SK-N-SH (cell line): ENCODE results near the gene TBC1D10B. TPM values are rescaled to one million over a fixed set of nuclear protein-coding genes. Genes with fewer than 3 reads are reported as not detected.

Experiments
- CTCF ChIA-PET: fragments of 300-600, 350-600 bp; formaldehyde crosslinking; extraction: SDS; loops from one replicate; lab custom pipeline; 2021; lab: Yijun Ruan, JAX
- POLR2A ChIA-PET: fragments of 350-600 bp; sonication (Branson Sonifier 250); formaldehyde crosslinking; extraction: SDS; loops from one replicate; lab custom pipeline; 2020; ENCODE audit warnings: antibody characterized with exemption, inconsistent platforms; lab: Yijun Ruan, JAX
- DNase-seq: peaks from one replicate; pipeline ENCODE4 v3.0.0; 2012
- H2AFZ ChIP-seq: fragments of 200-600 bp; sonication (generic); 2 replicates; pipeline ENCODE4 v1.8.1; 2016; ENCODE audit warnings: antibody characterized with exemption, mild to moderate bottlenecking, low read depth
- H3F3A ChIP-seq: fragments of 200-600 bp; sonication (generic); replicated peaks from 2 replicates; pipeline ENCODE3; 2016; ENCODE audit warnings: antibody characterized with exemption, mild to moderate bottlenecking; ENCODE audit not compliant: insufficient read depth
- H3K27ac ChIP-seq, 2 experiments: fragments of 200-500 bp in 1 of 2; fragments of 200-600 bp in 1 of 2; sonication (Bioruptor generic) in 1 of 2; sonication (generic), shearing (Covaris generic) in 1 of 2; 2 replicates each; pipeline versions ENCODE4 v1.5.1 to v1.6.1; 2014 to 2016; ENCODE audit warnings: low read depth in 2 of 2, inconsistent platforms in 1 of 2, low read length in 1 of 2, mild to moderate bottlenecking in 1 of 2, mixed read lengths in 1 of 2
- H3K27me3 ChIP-seq: fragments of 200-600 bp; sonication (generic), shearing (Covaris generic); 2 replicates; pipeline ENCODE4 v1.6.1; 2016; ENCODE audit warnings: mixed run types; ENCODE audit not compliant: insufficient read depth
- H3K36me3 ChIP-seq, 2 experiments: fragments of 200-500 bp in 1 of 2; fragments of 200-600 bp in 1 of 2; sonication (Bioruptor generic) in 1 of 2; sonication (generic) in 1 of 2; replicated peaks in 1 of 2; 2 replicates each; pipeline versions ENCODE3 to v1.5.1; 2014 to 2016; ENCODE audit warnings: low read length in 1 of 2, mild to moderate bottlenecking in 1 of 2; ENCODE audit not compliant: insufficient read depth in 2 of 2, control insufficient read depth in 1 of 2
- H3K4me1 ChIP-seq, 2 experiments: fragments of 200-500 bp in 1 of 2; fragments of 200-600 bp in 1 of 2; sonication (Bioruptor generic) in 1 of 2; sonication (generic), shearing (Covaris generic) in 1 of 2; 2 replicates each; pipeline versions ENCODE4 v1.5.1 to v1.6.1; 2014 to 2016; ENCODE audit warnings: low read depth in 1 of 2, low read length in 1 of 2, mixed run types in 1 of 2; ENCODE audit not compliant: insufficient read depth in 2 of 2, control insufficient read depth in 1 of 2
- H3K4me2 ChIP-seq: fragments of 200-600 bp; sonication (generic), shearing (Covaris generic); 2 replicates; pipeline ENCODE4 v1.6.1; 2017; ENCODE audit warnings: mixed run types
- H3K4me3 ChIP-seq, 2 experiments: fragments of 200-500 bp in 1 of 2; fragments of 200-600 bp in 1 of 2; sonication (Bioruptor generic) in 1 of 2; sonication (generic), shearing (Covaris generic) in 1 of 2; 2 replicates each; pipeline versions ENCODE4 v1.5.1 to v1.8.1; 2014 to 2016; ENCODE audit warnings: low read depth in 2 of 2, inconsistent platforms in 1 of 2, low read length in 1 of 2, mild to moderate bottlenecking in 1 of 2, mixed read lengths in 1 of 2, moderate library complexity in 1 of 2
- H3K79me2 ChIP-seq: fragments of 200-600 bp; sonication (generic); 2 replicates; pipeline ENCODE4 v1.8.1; 2017; ENCODE audit warnings: mild to moderate bottlenecking; ENCODE audit not compliant: insufficient read depth
- H3K9ac ChIP-seq: fragments of 200-600 bp; sonication (generic); 2 replicates; pipeline ENCODE4 v1.6.1; 2017; ENCODE audit warnings: mixed run types
- H3K9me2 ChIP-seq: fragments of 200-600 bp; sonication (generic); 2 replicates; pipeline ENCODE4 v1.6.1; 2017; ENCODE audit warnings: mixed run types
- H3K9me3 ChIP-seq: fragments of 200-600 bp; sonication (generic); 2 replicates; pipeline ENCODE4 v1.6.1; 2017; ENCODE audit warnings: mixed run types, mild to moderate bottlenecking, moderate library complexity
- H4K20me1 ChIP-seq: fragments of 200-600 bp; sonication (generic); 2 replicates; pipeline ENCODE4 v1.6.1; 2017; ENCODE audit warnings: mild to moderate bottlenecking, mixed run types; ENCODE audit not compliant: insufficient read depth
- ELF1 ChIP-seq: IDR thresholded peaks from 2 replicates; pipeline ENCODE4 v1.4.0; 2012
- EP300 ChIP-seq, 2 experiments: IDR thresholded peaks; 2 replicates each; pipeline versions ENCODE4 v1.4.0 to v1.6.1; 2012; ENCODE audit warnings: borderline replicate concordance in 1 of 2, low read depth in 1 of 2, low read length in 1 of 2
- FOXM1 ChIP-seq: IDR thresholded peaks from 2 replicates; pipeline ENCODE4 v1.4.0; 2012; ENCODE audit warnings: low read depth, mild to moderate bottlenecking
- POLR2AphosphoS5 ChIP-seq: IDR thresholded peaks from 2 replicates; pipeline ENCODE4 v1.6.1; 2012; ENCODE audit warnings: low read depth, low read length
- SMC3 ChIP-seq: IDR thresholded peaks from 2 replicates; pipeline ENCODE4 v1.6.1; 2012; ENCODE audit warnings: low read depth, low read length, improper control_type of control experiment
- TAF1 ChIP-seq: IDR thresholded peaks from 2 replicates; pipeline ENCODE4 v1.6.1; 2012; ENCODE audit warnings: low read depth, mild to moderate bottlenecking, low read length, moderate library complexity, borderline replicate concordance
- TCF12 ChIP-seq: IDR thresholded peaks from 2 replicates; pipeline ENCODE4 v1.4.0; 2012
- TEAD4 ChIP-seq: IDR thresholded peaks from 2 replicates; pipeline ENCODE4 v1.4.0; 2012; ENCODE audit warnings: mild to moderate bottlenecking, borderline replicate concordance; ENCODE audit not compliant: insufficient read depth
- WGBS: methylation state at CpG from one replicate; pipeline ENCODE4 v1.1.6; 2017; ENCODE audit warnings: low lambda C conversion rate; 5-methylcytosine and 5-hydroxymethylcytosine counted together
- polyA plus RNA-seq, 3 experiments: library from polyadenylated mRNA; depleted of rRNA; stranded (reverse); fragments of >200 nt; gene quantifications; 2 replicates each; pipeline ENCODE4 v1.2.3, GENCODE V29; 2012

TBC1D10B gene
- polyA plus RNA-seq, 1 of the 3 experiments (the other 2 are of a cell fraction): 20.5 TPM

DNA sequence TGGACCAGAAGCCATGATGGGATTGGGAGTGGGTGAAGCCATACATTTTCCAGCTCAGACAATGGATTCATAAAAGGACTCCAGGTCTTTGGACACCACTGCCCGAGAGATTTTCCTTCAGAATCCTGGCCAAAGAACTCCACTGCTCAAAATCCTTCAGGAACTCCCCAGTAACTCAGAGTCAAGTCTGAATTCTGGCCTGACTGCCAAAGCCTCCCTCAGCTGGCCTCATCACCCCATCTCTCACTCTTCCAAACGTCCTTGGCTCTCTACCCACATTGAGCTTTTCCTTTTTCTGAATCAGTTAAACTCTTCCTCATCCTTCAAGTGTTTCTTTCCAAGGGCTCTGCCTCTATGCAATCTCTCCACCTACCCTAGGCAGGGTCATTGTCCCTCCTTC is 13.2 kb upstream of the TBC1D10B start:
- Histone ChIP-seq H2AFZ (no peak overlapping the region), H3K4me3 (no peak overlapping the region), H3K4me2 (no peak overlapping the region), H3K9ac (no peak overlapping the region), H3K4me1 (peaks cover 0 to 4% of the 10 kb centered on the region in 2 experiments; a peak in 1 of 4 replicates), H3K79me2 (peaks cover 15% of the 10 kb centered on the region; the same call in 1 of the 2 replicates), H3K27me3 (no peaks in the 10 kb centered on the region), H3K27ac (no peak overlapping the region), H4K20me1 (peaks cover 12% of the 10 kb centered on the region; the same call in 1 of the 2 replicates), H3F3A (peaks cover 11% of the 10 kb centered on the region), H3K9me3 (no peaks in the 10 kb centered on the region), H3K9me2 (no peaks in the 10 kb centered on the region), H3K36me3 (peaks cover 0 to 6% of the 10 kb centered on the region in 2 experiments)
- 58% methylated on average over 2 of the region's 2 CpGs for WGBS
- ChIA-PET POLR2A (interaction anchor here (0.6 to 5.1 kb wide), 3 partner anchors 11 to 16 kb away, joined by 4 to 33 read pairs (median 6); partner anchors contain the start of genes TBC1D10B and ZNF48), CTCF (interaction anchor here (1.6 kb wide), 1 partner anchor 12 kb away, joined by 7 read pairs; the partner anchor contains the start of gene ZNF48)
- TF ChIP-seq TEAD4 (no peak), TAF1 (no peak), ELF1 (no peak), EP300 (IDR thresholded peaks at IDR 0.05; ENCODE audit: borderline replicate concordance in 1 of 2, low read depth in 1 of 2, low read length in 1 of 2) (no peak), SMC3 (no peak), FOXM1 (no peak)
- no peak for DNase-seq

DNA sequence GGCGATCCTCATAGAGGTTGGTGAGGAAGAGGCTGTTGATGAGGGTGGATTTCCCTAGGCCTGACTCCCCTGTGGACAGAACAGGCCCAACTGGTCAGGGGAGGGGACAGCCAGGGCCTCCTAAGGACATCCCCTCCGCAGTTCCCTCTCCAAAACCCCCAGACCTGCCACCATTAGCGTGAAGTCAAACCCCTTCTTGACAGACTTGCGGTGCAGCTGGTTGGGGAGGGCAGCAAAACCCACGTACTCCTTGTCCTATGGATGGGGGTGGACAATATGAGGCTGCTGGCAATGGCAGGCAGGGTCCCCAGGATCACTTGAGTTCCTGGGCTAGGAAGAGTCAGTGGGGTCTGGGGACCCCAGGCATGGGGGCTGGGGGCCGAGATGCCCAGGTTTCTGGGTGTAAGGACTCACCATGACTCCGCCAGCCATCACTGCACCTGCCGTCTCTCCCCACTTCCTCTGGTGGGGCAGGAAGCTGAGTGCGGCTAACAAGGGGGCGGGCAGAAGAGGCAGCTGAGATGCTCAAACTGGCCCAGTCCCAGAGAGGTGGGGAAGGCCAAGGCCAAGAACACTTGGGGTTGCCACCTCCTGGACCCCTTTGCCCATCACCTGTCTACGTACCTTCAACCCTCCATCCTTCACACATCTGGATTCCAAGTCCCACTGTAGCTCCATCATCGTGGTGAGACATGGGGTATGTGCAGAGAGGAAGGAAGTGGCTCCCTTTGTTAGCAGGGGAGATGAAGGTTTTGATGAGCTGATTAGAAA is 12.0 kb upstream of the TBC1D10B start, which contains the start of gene SEPTIN1:
Gene SEPTIN1 (minus strand): TSS at position 451 of the 771 bp plus-strand sequence. CDS start 19 bp downstream, at position 432.
- no peak for DNase-seq
- Histone ChIP-seq H3K9me2 (no peaks in the 10 kb centered on the region), H4K20me1 (peaks cover 12% of the 10 kb centered on the region; the same call in 1 of the 2 replicates), H3K4me1 (peaks cover 2 to 6% of the 10 kb centered on the region in 2 experiments; a peak in 3 of 4 replicates), H3F3A (peaks cover 16% of the 10 kb centered on the region), H3K27me3 (no peaks in the 10 kb centered on the region), H3K4me3 (no peak within 1 kb of the TSS), H3K9ac (no peak within 1 kb of the TSS), H3K4me2 (no peak within 1 kb of the TSS), H3K79me2 (peaks cover 15% of the 10 kb centered on the region; the same call in 1 of the 2 replicates), H3K9me3 (no peaks in the 10 kb centered on the region), H2AFZ (no peak within 1 kb of the TSS), H3K36me3 (peaks cover 0 to 6% of the 10 kb centered on the region in 2 experiments), H3K27ac (no peak within 1 kb of the TSS)
- 90% methylated on average over 8 of the region's 12 CpGs for WGBS
- no peak for TF ChIP-seq TCF12
- TF ChIP-seq POLR2AphosphoS5: peak; percentile 28; the same call in 1 of the 2 replicates
- ChIA-PET CTCF (no interaction called here), POLR2A (interaction anchor here (1.8 to 5.1 kb wide), 2 partner anchors 12 to 17 kb away, joined by 6 to 33 read pairs; partner anchors contain the start of gene ZNF48)
